ENCODE measurements around the gene CPN1.

DNA sequence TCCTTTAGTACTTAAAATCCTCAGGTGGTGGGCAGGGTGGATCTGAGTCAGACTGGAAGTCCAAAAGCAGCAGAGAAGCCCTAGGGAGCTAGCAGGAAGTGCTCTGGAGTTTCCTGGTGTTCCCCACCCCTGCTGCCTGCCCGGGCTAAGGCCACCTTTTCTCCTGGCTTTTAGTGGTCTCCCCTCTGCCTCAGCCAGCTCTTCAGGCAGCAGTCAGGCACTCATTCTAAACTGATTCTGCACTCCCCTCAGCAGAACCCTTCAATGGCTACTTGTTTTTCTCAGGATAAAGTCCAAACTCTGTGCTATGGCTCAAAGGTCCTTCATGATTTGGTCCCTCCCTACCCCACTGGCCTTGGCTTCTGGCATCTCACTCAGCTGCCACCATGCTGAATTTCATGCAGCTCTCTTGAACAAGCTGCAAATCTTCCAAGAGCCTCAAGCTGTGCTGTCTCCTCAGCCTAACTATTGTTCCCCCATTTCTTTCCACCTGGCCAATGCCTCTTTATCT lies 43.1 kb downstream of the CPN1 start:
- TF ChIP-seq CTCF (IDR thresholded peaks at IDR 0.05 in 4 of 5, conservative IDR thresholded peaks at IDR 0.05 in 1 of 5) (no peak), POLR2A (IDR thresholded peaks at IDR 0.05) (no peak)

Measured in gastrocnemius medialis (tissue), 4 donors.